SK-N-MC (cell line): Measurements from ENCODE around the gene IL11.
"Not testable (repeated sequence)": the region's sequence is repeated elsewhere in the genome, so short reads cannot be mapped to it uniquely, and the experiment has no call there.

Experiments used
- EZH2 ChIP-seq: fragments of 200-600 bp; sonication (generic); IDR thresholded peaks from one replicate; pipeline ENCODE4 v1.6.1; 2017; ENCODE audit warnings: antibody characterized with exemption
- POLR2AphosphoS5 ChIP-seq: IDR thresholded peaks from 2 replicates; pipeline ENCODE4 v1.6.1; 2012; ENCODE audit warnings: mild to moderate bottlenecking, low read depth, low read length, borderline replicate concordance

- TF ChIP-seq EZH2, POLR2AphosphoS5: not testable (repeated sequence)
These were observed 40.5 kb downstream of the IL11 start for GRCh38 chr19:55329791-55330190.
